Naive B cell (primary cell): ENCODE data around the gene ASCL4. TPM values are rescaled to one million over a fixed set of nuclear protein-coding genes. Genes with fewer than 3 reads are reported as not detected.
A peak's percentile ranks its signal among the peaks of the same experiment; 100 is the strongest.

Experiments
- ATAC-seq, 2 donors: fragments of 150-1000 bp; cut with Tn5 transposase; 2 replicates each; pipeline ENCODE4 v1.10.0; 2021; ENCODE audit warnings: low read depth in 2 of 2, mild to moderate bottlenecking in 2 of 2, moderate library complexity in 2 of 2
- DNase-seq: peaks from one replicate; pipeline ENCODE4 v3.0.0; 2022
- H3K27ac Mint-ChIP-seq, 6 donors: one replicate each; pipeline ENCODE4 v1.8.0; 2020 to 2022; ENCODE audit warnings: mild to moderate bottlenecking in 6 of 6, mixed read lengths in 6 of 6, moderate library complexity in 5 of 6, inconsistent platforms in 2 of 6
- H3K27me3 Mint-ChIP-seq, 3 donors: one replicate each; pipeline ENCODE4 v1.8.0; 2021 to 2022; ENCODE audit warnings: mixed read lengths in 3 of 3, mild to moderate bottlenecking in 1 of 3
- H3K36me3 Mint-ChIP-seq, 2 donors: one replicate each; pipeline ENCODE4 v1.8.0; 2020 to 2022; ENCODE audit warnings: mixed read lengths in 2 of 2, inconsistent platforms in 1 of 2, mild to moderate bottlenecking in 1 of 2
- H3K4me1 Mint-ChIP-seq, 3 donors: one replicate each; pipeline ENCODE4 v1.8.0; 2020 to 2022; ENCODE audit warnings: mixed read lengths in 3 of 3, inconsistent platforms in 1 of 3, mild to moderate bottlenecking in 1 of 3, moderate library complexity in 1 of 3
- H3K4me3 Mint-ChIP-seq, 8 donors: one replicate each; pipeline ENCODE4 v1.8.0; 2020 to 2022; ENCODE audit warnings: mild to moderate bottlenecking in 8 of 8, mixed read lengths in 8 of 8, moderate library complexity in 8 of 8, inconsistent platforms in 2 of 8
- H3K9me3 Mint-ChIP-seq, 7 donors: one replicate each; pipeline ENCODE4 v1.8.0; 2020 to 2022; ENCODE audit warnings: mixed read lengths in 7 of 7, mild to moderate bottlenecking in 5 of 7, inconsistent platforms in 2 of 7, moderate library complexity in 1 of 7
- polyA plus RNA-seq, 6 donors: library from polyadenylated mRNA; unstranded; fragments of 300-500 nt; fragmentation: Illumina TruSeq; gene quantifications; one replicate each; pipeline ENCODE4 v1.2.3, GENCODE V29; 2021; ENCODE audit warnings: low read depth in 6 of 6

Gene ASCL4
- polyA plus RNA-seq, 6 donors from 2014 or later, result not detected

- H3K9me3 Mint-ChIP-seq, result peaks cover 21 to 82% (median 48%) of the 10 kb centered on the region in 7 donors
- ATAC-seq, result no peak
These were observed 47.9 kb downstream of the ASCL4 start for GRCh38 chr12:107822356-107822755.

More at GRCh38 chr12:107822356-107822755, 47.9 kb downstream of the ASCL4 start:
- no peaks in the 10 kb centered on the region for H3K4me1 Mint-ChIP-seq
- no peak overlapping the region for H3K4me3 Mint-ChIP-seq
- peaks cover 9 to 50% (median 17%) of the 10 kb centered on the region in 3 donors for H3K27me3 Mint-ChIP-seq
- H3K27ac Mint-ChIP-seq, result peak overlapping the region in 1 of 6 donors; percentile 28
- no peak for DNase-seq
- peaks cover 23 to 30% of the 10 kb centered on the region in 2 donors for H3K36me3 Mint-ChIP-seq

Other genes with a start within 250 kb of the ASCL4 start
- gene PWP1, start 88.9 kb upstream of the ASCL4 start, polyA plus RNA-seq, result 100 to 1,000 TPM; 113 to 143 (median 129) TPM
- gene PRDM4, start 13.6 kb upstream of the ASCL4 start, polyA plus RNA-seq, result 10 to 100 TPM; 27.0 to 59.2 (median 33.3) TPM